GM18951 (cell line): ENCODE data around the gene PLXNB3.

Source experiments
- POLR2A ChIP-seq: IDR thresholded peaks from 4 replicates; pipeline ENCODE4 v1.6.1; 2011; ENCODE audit warnings: mild to moderate bottlenecking; ENCODE audit not compliant: insufficient read length, insufficient read depth; ENCODE audit errors: extremely low read depth
- in situ Hi-C: fragments of 300-500 bp; cut with MboI; formaldehyde crosslinking; loops from one replicate; pipeline ENCODE4 v1.12.0; 2022; ENCODE audit warnings: low sequenced_read_pairs, mixed read lengths, inconsistent platforms; ENCODE audit not compliant: unreplicated experiment

Gene PLXNB3

GRCh38 chrX:153776120-153776599 is 12.1 kb downstream of the PLXNB3 start:
- in situ Hi-C loops, result no loop called here
- TF ChIP-seq POLR2A, result no peak

GRCh38 chrX:153776611-153777045 is 12.6 kb downstream of the PLXNB3 start:
- in situ Hi-C loops, result no loop called here
- no peak for TF ChIP-seq POLR2A

- in situ Hi-C loops, result no loop called here
- no peak for TF ChIP-seq POLR2A
Observed at GRCh38 chrX:153777261-153778090, 13.4 kb downstream of the PLXNB3 start.

- no peak for TF ChIP-seq POLR2A
- in situ Hi-C loops, result no loop called here
Observed at GRCh38 chrX:153778181-153778580, 14.1 kb downstream of the PLXNB3 start.

GRCh38 chrX:153778684-153779101 is 14.6 kb downstream of the PLXNB3 start:
- no peak for TF ChIP-seq POLR2A
- in situ Hi-C loops, result no loop called here

GRCh38 chrX:153779891-153780677 is 16.0 kb downstream of the PLXNB3 start:
- in situ Hi-C loops, result loop anchor here (10.0 kb wide), 1 partner anchor 175 kb away; no protein-coding TSS in a partner anchor
- TF ChIP-seq POLR2A, result no peak

GRCh38 chrX:153780678-153781427 is 16.8 kb downstream of the PLXNB3 start, which contains the start of gene SRPK3:
Gene SRPK3, plus strand, starts transcription at chrX:153781041. Its CDS starts 46 bp downstream, at chrX:153781087.
- TF ChIP-seq POLR2A, result no peak
- in situ Hi-C loops, result loop anchor here (10.0 kb wide), 1 partner anchor 174 kb away; no protein-coding TSS in a partner anchor

GRCh38 chrX:153781428-153782047 is 17.5 kb downstream of the PLXNB3 start:
- TF ChIP-seq POLR2A, result no peak
- in situ Hi-C loops, result loop anchor here (10.0 kb wide), 1 partner anchor 173 kb away; no protein-coding TSS in a partner anchor

- in situ Hi-C loops, result loop anchor here (10.0 kb wide), 1 partner anchor 172 kb away; no protein-coding TSS in a partner anchor
- TF ChIP-seq POLR2A, result no peak
Observed at GRCh38 chrX:153782313-153782712, 18.3 kb downstream of the PLXNB3 start.

- no peak for TF ChIP-seq POLR2A
- in situ Hi-C loops, result loop anchor here (10.0 kb wide), 1 partner anchor 172 kb away; no protein-coding TSS in a partner anchor
Observed at GRCh38 chrX:153782871-153783270, 18.8 kb downstream of the PLXNB3 start.

GRCh38 chrX:153783378-153784013 is 19.4 kb downstream of the PLXNB3 start:
- in situ Hi-C loops, result loop anchor here (10.0 kb wide), 1 partner anchor 171 kb away; no protein-coding TSS in a partner anchor
- TF ChIP-seq POLR2A, result no peak
